Gastroesophageal sphincter (tissue), 4 donors: Measurements from ENCODE around the gene DNAAF5. TPM values are rescaled to one million over a fixed set of nuclear protein-coding genes. Genes with fewer than 3 reads are reported as not detected.
A peak's percentile ranks its signal among the peaks of the same experiment; 100 is the strongest.

ENCODE experiments used
- ATAC-seq: fragments of 150-250 bp; one replicate; pipeline ENCODE4 v1.9.1; 2016; ENCODE audit warnings: mild to moderate bottlenecking, moderate library complexity
- H3K27ac ChIP-seq, 4 donors: fragments of 200-600 bp; sonication (generic) in 3 of 4; 1 replicate in 3 of 4; 2 replicates in 1 of 4; pipeline ENCODE4 v1.5.1; 2016 to 2019
- H3K27me3 ChIP-seq: fragments of 200-600 bp; sonication (generic); one replicate; pipeline ENCODE4 v1.5.1; 2019
- H3K36me3 ChIP-seq, 2 donors: fragments of 200-600 bp; sonication (generic); one replicate each; pipeline ENCODE4 v1.5.1; 2019; ENCODE audit warnings: control low read depth in 1 of 2
- H3K4me1 ChIP-seq, 3 donors: fragments of 200-600 bp; sonication (generic); 1 replicate in 2 of 3; 2 replicates in 1 of 3; pipeline ENCODE4 v1.5.1; 2016 to 2019; ENCODE audit warnings: control low read depth in 2 of 3
- H3K4me3 ChIP-seq, 2 donors: fragments of 200-600 bp; sonication (generic); one replicate each; pipeline ENCODE4 v1.5.1; 2019; ENCODE audit warnings: mild to moderate bottlenecking in 1 of 2, moderate library complexity in 1 of 2
- H3K9me3 ChIP-seq, 3 donors: fragments of 200-600 bp; sonication (generic); one replicate each; pipeline ENCODE4 v1.5.1; 2017 to 2019; ENCODE audit warnings: control low read depth in 2 of 3
- CTCF ChIP-seq, 4 experiments: fragments of 200-600 bp in 2 of 4; fragments of 450-650 bp in 2 of 4; sonication (generic) in 1 of 4; IDR thresholded peaks; one replicate each; pipeline ENCODE4 v1.5.1; 2017 to 2019; ENCODE audit warnings: antibody characterized with exemption in 4 of 4, mild to moderate bottlenecking in 2 of 4, moderate library complexity in 2 of 4
- EP300 ChIP-seq: sonication (generic); formaldehyde crosslinking; IDR thresholded peaks from one replicate; pipeline ENCODE4 v1.6.1; 2017; ENCODE audit warnings: antibody characterized with exemption, mild to moderate bottlenecking
- POLR2A ChIP-seq, 2 donors: fragments of 450-650 bp; IDR thresholded peaks; one replicate each; pipeline ENCODE4 v1.6.1; 2017; ENCODE audit warnings: antibody characterized with exemption in 2 of 2, mild to moderate bottlenecking in 2 of 2, moderate library complexity in 1 of 2
- POLR2AphosphoS5 ChIP-seq: sonication (generic); formaldehyde crosslinking; IDR thresholded peaks from one replicate; pipeline ENCODE4 v1.6.1; 2017; ENCODE audit warnings: antibody characterized with exemption
- WGBS, 2 donors: methylation state at CpG; one replicate each; pipeline ENCODE4 v1.1.5; 2018; ENCODE audit warnings: low coverage in 1 of 2; 5-methylcytosine and 5-hydroxymethylcytosine counted together
- total RNA-seq, 4 donors: library from RNA; depleted of rRNA; stranded (reverse); fragments of >200 nt; gene quantifications; one replicate each; pipeline ENCODE4 v1.1.0, GENCODE V29; 2016

DNAAF5 gene
- total RNA-seq, 4 donors from 2014 or later, result 17.4 to 36.4 (median 21.7) TPM

GRCh38 chr7:762885-763284 is 36.4 kb downstream of the DNAAF5 start:
- WGBS, 2 donors, result 83 to 100% methylated on average over 1 of the region's 5 CpGs
- Histone ChIP-seq H3K27ac (no peak overlapping the region), H3K27me3 (no peaks in the 10 kb centered on the region), H3K4me1 (peaks cover 0 to 2% (median 0%) of the 10 kb centered on the region in 3 donors), H3K36me3 (peaks cover 0 to 90% of the 10 kb centered on the region in 2 donors), H3K4me3 (no peak overlapping the region), H3K9me3 (no peaks in the 10 kb centered on the region)
- no peak for TF ChIP-seq EP300
- no peak for TF ChIP-seq POLR2AphosphoS5
- no peak for TF ChIP-seq CTCF (IDR thresholded peaks at IDR 0.05)
- no peak for TF ChIP-seq POLR2A (IDR thresholded peaks at IDR 0.05)
- ATAC-seq, result no peak

GRCh38 chr7:763762-764161 is 37.3 kb downstream of the DNAAF5 start:
- Histone ChIP-seq H3K4me1 (peaks cover 0 to 6% (median 0%) of the 10 kb centered on the region in 3 donors), H3K36me3 (peaks cover 0 to 84% of the 10 kb centered on the region in 2 donors), H3K9me3 (no peaks in the 10 kb centered on the region), H3K27ac (no peak overlapping the region), H3K27me3 (no peaks in the 10 kb centered on the region), H3K4me3 (no peak overlapping the region)
- TF ChIP-seq POLR2A (IDR thresholded peaks at IDR 0.05), result no peak
- TF ChIP-seq EP300, result no peak
- no peak for TF ChIP-seq POLR2AphosphoS5
- no peak for TF ChIP-seq CTCF (IDR thresholded peaks at IDR 0.05)
- no peak for ATAC-seq
- 90 to 100% methylated on average over 2 of the region's 19 CpGs for WGBS, 2 donors

- peaks cover 0 to 73% of the 10 kb centered on the region in 2 donors for H3K36me3 ChIP-seq
- no peaks in the 10 kb centered on the region for H3K9me3 ChIP-seq
- ATAC-seq, result no peak
- H3K4me3 ChIP-seq, result no peak overlapping the region
- H3K27me3 ChIP-seq, result no peaks in the 10 kb centered on the region
- peaks cover 0 to 22% (median 2%) of the 10 kb centered on the region in 3 donors for H3K4me1 ChIP-seq
- TF ChIP-seq CTCF (IDR thresholded peaks at IDR 0.05) (no peak), POLR2AphosphoS5 (no peak), POLR2A (IDR thresholded peaks at IDR 0.05) (no peak), EP300 (no peak)
- 80 to 90% methylated on average over 2 to 7 of the region's 7 CpGs for WGBS, 2 donors
- no peak overlapping the region for H3K27ac ChIP-seq
These were observed 38.9 kb downstream of the DNAAF5 start for GRCh38 chr7:765383-765782.

- ATAC-seq, result no peak
- 84 to 89% methylated on average over 16 to 20 of the region's 21 CpGs for WGBS, 2 donors
- Histone ChIP-seq H3K4me1 (peaks cover 0 to 44% (median 16%) of the 10 kb centered on the region in 3 donors), H3K36me3 (peaks cover 0 to 51% of the 10 kb centered on the region in 2 donors), H3K4me3 (no peak overlapping the region), H3K27me3 (no peaks in the 10 kb centered on the region), H3K27ac (peak overlapping the region in 1 of 4 donors; percentile 90), H3K9me3 (no peaks in the 10 kb centered on the region)
- TF ChIP-seq CTCF (IDR thresholded peaks at IDR 0.05), result no peak
- TF ChIP-seq POLR2AphosphoS5, result no peak
These were observed 41.1 kb downstream of the DNAAF5 start for GRCh38 chr7:767580-767940.

GRCh38 chr7:767941-768731 is 41.6 kb downstream of the DNAAF5 start:
- H3K4me3 ChIP-seq, result peak overlapping the region in 1 of 2 donors; percentile 6
- peak; percentile 12 for ATAC-seq
- H3K9me3 ChIP-seq, result no peaks in the 10 kb centered on the region
- peaks cover 0 to 49% of the 10 kb centered on the region in 2 donors for H3K36me3 ChIP-seq
- WGBS, 2 donors, result 86 to 87% methylated on average over 10 to 29 of the region's 65 CpGs
- H3K27me3 ChIP-seq, result no peaks in the 10 kb centered on the region
- peak overlapping the region in 3 of 4 donors; percentile 67 to 90 (median 72) for H3K27ac ChIP-seq
- H3K4me1 ChIP-seq, result peaks cover 0 to 49% (median 16%) of the 10 kb centered on the region in 3 donors
- TF ChIP-seq POLR2AphosphoS5 (no peak), EP300 (no peak), POLR2A (IDR thresholded peaks at IDR 0.05) (no peak)
